HG03558 (cell line): ENCODE results near the gene CAB39L.

Experiments used
- ATAC-seq: cut with Tn5 transposase; IDR thresholded peaks from one replicate; pipeline ENCODE4 v1.9.1; 2021; ENCODE audit warnings: moderate number of reproducible peaks; ENCODE audit not compliant: unreplicated experiment; ENCODE audit errors: extremely low read depth

Gene CAB39L

GRCh38 chr13:49315756-49316482 lies 127.9 kb downstream of the CAB39L start:
- ATAC-seq = no peak

- no peak for ATAC-seq
Measured at GRCh38 chr13:49315036-49315565, 128.8 kb downstream of the CAB39L start.

GRCh38 chr13:49314344-49314882 lies 129.5 kb downstream of the CAB39L start:
- no peak for ATAC-seq

GRCh38 chr13:49311816-49312215 lies 132.0 kb downstream of the CAB39L start:
- no peak for ATAC-seq

GRCh38 chr13:49310251-49310650 lies 133.6 kb downstream of the CAB39L start:
- ATAC-seq = no peak

GRCh38 chr13:49308921-49309408 lies 134.9 kb downstream of the CAB39L start:
- no peak for ATAC-seq

- no peak for ATAC-seq
Measured at GRCh38 chr13:49308097-49308875, 135.6 kb downstream of the CAB39L start.

- no peak for ATAC-seq
Measured at GRCh38 chr13:49307365-49307764, 136.5 kb downstream of the CAB39L start.

GRCh38 chr13:49305792-49306425 lies 138.0 kb downstream of the CAB39L start:
- ATAC-seq = no peak

- no peak for ATAC-seq
Measured at GRCh38 chr13:49304763-49305700, 138.8 kb downstream of the CAB39L start.

- no peak for ATAC-seq
Measured at GRCh38 chr13:49304356-49304755, 139.5 kb downstream of the CAB39L start.

- no peak for ATAC-seq
Measured at GRCh38 chr13:49303533-49304252, 140.2 kb downstream of the CAB39L start.

- no peak for ATAC-seq
Measured at GRCh38 chr13:49302817-49303216, 141.0 kb downstream of the CAB39L start.

- no peak for ATAC-seq
Measured at GRCh38 chr13:49302222-49302621, 141.6 kb downstream of the CAB39L start.

GRCh38 chr13:49300739-49301589 lies 142.9 kb downstream of the CAB39L start:
- no peak for ATAC-seq

- ATAC-seq = no peak
Measured at GRCh38 chr13:49300276-49300675, 143.6 kb downstream of the CAB39L start.

GRCh38 chr13:49298903-49299605 lies 144.8 kb downstream of the CAB39L start:
- ATAC-seq = no peak
